ENCODE data around the gene PPARG.

Gene PPARG

GRCh38 chr3:12420393-12420792, 131.5 kb downstream of the PPARG start:
- DNase-seq = no peak

DNA sequence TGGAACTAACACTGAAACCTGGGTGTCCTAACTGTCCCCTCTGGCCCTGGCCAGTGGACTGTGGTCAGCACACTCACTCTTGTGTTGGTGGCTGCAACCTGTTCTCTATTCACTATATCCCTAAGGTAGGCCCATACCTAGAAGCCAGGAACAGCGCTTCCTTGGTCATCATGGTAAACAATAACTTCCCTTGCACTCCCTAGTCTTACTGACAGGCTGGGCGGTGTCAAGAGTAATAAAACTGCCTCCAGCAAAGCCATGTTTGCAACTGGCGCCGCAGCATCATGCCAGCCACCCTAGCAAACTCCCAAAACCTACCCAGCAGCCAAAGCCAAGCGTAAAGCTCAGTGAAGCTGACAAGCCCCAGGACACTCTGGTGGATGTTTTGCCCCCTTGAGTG, 132.3 kb downstream of the PPARG start:
- DNase-seq = no peak

DNA sequence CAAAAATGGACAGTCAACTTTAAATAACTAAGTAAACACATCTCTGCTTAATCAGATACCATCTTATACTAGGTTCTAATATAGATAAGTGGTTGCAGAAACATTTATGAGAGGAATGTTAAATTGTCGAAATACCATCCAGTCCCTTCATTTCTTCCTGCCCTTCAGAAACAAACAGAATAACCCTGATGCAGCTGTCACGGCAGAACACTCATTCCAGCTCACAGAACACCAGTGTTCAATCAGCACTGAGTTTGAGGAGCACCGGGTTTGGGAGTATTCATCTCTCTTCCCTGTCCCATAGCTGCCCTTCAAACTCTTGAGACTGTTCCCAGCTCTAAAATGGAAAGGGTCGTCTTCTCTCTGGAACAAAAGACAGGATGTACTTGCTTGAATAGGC, 134.3 kb downstream of the PPARG start:
- no peak for DNase-seq

DNA sequence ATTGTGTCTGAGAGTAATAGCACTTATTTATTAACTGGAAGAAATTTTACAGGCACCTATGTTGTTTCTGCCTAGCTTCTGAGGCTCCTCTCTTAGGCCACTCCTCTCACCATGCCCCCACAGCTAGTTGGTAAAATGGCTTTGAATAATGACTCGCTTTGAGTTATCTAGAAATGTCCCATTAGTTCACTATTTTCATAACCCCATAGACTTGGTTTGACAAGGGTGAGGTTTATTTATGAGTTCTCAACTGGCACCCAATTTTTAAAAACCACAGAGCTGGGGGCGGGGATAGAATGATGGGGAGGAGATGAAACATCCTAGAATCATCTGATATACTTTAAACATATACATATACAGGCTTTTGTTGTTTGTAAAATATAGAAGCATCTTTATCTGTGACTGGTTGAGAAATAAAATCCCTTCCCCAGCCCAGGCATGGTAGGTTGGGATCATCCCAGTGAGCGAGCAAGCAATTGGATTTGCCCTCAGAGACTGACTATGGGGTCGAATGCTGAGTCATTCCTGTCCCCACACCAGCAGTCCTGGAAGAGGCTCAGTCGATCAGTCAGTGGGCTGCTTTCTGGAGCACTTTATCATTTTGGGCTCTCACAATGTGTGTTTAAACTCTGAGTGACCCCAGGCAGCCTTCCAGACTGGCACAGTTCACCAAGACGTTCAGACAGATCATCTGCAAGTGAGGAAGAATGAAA, 135.2 kb downstream of the PPARG start:
- DNase-seq = peak; percentile 16

- no peak for DNase-seq
Measured at GRCh38 chr3:12424635-12425319, 135.9 kb downstream of the PPARG start.

DNA sequence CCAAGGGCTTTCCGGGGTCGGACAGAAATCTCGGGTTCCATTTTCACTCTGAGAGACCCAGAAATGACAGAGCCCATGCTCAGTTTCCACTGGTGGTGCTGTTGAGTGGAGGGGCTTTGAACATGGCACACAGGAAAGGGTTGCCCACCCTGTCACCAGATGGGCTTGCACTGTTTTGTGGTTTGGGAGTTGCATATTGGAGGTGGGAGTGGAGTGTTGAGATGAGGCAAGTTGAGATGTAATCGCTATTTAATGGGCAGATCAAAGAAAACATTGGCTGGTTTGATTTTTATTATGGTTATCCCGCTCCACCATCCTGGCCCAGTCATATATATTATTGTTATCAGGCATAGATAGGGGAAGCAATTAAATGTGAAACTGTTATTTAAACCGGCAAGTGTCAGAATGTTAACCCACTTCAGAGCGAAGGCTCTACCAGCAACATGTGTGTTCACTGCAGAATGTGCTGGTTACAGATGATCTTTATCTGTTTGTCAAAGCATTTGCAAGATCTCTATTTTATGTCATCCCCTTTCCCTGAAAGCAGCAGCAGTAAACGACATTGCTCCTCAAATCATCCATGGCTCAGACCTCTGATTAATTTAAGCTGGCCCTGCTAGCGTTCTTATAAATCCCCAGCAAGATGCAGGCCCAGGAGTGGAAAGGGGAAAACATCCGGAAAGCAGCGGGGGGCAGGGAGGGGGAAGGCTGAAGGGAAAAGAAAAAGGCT, 137.1 kb downstream of the PPARG start:
- no peak for DNase-seq

DNA sequence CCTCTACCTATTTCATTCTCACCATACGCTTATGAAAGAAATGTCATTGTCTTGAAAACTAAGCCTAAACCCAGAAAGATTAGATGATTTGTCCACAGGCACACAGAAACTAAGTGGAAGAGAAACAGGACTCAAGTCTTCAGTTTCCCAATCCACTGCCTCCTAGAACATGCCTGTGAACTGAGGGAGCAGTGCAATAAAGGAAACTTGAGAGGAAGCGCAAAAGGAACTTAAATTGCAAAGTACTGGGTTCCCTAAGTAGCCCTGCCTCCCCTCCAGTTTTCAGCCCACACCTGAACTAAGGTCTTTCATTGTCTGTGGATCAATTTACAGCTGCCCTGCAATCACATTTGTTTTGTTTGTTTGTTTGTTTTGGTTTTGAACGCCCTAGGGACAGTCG, 138.7 kb downstream of the PPARG start:
- no peak for DNase-seq

GRCh38 chr3:12428126-12428525, 139.3 kb downstream of the PPARG start:
- no peak for DNase-seq

GRCh38 chr3:12430086-12430485, 141.2 kb downstream of the PPARG start:
- no peak for DNase-seq

DNA sequence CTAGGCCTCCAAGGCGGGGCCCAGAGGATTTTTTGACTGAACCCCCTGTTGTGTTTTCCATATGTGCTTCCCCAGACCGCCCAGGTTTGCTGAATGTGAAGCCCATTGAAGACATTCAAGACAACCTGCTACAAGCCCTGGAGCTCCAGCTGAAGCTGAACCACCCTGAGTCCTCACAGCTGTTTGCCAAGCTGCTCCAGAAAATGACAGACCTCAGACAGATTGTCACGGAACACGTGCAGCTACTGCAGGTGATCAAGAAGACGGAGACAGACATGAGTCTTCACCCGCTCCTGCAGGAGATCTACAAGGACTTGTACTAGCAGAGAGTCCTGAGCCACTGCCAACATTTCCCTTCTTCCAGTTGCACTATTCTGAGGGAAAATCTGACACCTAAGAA, 145.0 kb downstream of the PPARG start:
- DNase-seq = no peak

DNA sequence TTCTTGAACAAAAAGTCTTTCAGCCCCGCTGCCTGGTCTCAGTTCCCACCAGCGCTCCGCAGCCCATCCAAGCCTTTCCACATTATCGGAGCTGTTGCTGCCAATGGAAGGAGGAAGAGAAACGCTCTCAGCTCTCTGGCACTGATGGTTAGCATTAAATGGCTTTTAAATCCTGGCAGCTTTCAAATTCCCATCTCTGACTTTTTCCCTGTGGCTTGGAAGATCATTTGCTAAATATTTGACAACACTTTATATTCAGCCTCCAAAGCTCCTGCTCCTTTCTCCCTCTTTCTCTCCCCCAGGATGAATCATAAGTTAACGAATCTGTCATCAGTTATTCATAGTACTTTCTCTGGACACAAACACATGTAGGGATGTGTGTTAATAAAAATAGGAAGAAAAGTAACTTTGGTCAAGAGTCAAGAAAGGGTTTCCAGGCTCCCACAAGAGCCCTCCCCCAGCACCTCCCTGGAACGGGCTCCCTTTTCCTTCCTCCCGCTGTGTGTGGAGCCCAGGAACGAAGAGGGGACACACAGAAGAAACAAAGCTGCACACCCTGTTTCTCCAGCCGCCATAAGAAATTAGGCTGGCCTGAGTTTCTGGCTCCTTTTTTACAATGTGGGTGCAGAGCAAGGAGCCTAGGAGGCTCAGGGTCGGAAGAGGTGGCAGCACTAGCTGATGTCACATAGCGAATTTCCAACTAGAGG, 147.8 kb downstream of the PPARG start:
- no peak for DNase-seq

DNA sequence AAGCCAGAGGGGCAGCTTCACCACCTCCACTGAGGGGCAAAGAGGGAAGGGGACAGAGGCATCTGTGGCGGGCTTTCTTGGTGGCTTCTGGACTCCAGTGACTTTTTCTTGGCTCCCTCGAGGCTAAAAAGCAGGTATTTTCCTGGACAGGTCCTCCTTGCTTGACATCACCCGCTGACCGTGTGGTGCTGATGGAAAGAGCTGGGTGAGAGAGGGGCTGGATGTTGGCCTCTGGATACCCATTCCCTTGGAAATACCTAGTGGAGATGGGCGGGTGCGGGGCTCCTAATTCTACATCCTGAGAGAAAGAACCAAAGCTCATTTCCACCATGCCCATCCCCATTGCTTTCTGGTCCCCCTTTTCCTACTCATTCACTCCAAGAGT, 148.3 kb downstream of the PPARG start:
- DNase-seq = no peak

- no peak for DNase-seq
Measured at GRCh38 chr3:12437861-12438260, 149.0 kb downstream of the PPARG start.

DNA sequence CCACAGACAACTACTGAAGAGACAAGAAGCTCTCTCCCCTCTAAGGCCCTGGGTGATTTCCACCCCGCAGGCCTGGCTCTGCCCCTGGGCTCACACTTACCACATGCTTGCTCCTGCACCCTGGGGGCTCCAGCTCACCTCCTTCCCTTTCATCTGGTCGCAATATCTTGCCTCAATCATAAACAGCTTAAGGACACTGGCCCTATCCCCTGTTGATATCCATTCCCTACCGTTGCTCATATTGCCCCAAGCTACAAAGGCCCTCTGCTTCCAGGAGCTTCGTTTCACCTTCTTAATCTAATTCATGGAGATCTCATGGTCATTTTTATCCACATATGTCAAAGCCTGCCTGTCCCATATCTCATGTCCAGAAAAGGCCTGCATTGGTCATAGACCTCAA, 149.4 kb downstream of the PPARG start:
- no peak for DNase-seq

- no peak for DNase-seq
Measured at GRCh38 chr3:12439161-12439940, 150.5 kb downstream of the PPARG start.

DNA sequence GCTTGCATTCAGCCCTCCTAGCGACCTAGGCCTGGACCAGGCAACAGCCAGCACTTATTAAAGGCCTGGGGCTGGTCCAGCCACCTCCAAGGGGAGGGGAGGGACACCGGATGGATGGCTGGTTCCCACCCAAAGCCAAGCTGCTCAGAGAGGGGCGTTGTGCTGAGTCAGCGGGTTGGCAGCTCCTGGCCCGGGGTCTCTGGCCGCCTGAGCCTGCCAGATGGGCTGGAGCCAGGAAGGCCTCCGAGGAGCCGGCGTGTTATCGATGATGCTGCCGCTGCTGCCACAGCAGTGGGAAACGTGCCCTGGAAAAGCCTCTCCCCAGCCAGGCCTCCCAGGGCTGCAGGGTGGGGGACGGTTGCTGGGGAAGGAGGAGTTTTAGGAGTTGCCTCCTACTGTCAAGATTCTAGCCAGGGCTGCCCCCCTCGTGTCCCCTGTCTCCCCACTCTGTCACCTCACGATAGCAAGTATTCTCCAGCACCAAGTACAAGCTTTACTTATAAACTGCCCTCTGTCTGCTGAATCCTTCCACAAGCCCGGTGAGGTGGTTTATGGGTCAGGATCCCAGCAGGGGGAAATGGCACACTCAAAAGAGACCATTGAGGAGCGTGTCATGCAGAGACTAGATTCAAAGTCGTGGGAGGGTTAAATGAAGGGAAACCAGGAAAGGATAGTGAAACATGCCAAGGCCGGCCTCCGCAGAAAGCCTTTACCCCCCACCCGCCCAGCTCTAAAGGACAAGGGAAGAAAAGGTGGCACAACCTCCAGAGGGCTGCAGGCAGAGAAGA, 152.3 kb downstream of the PPARG start:
- no peak for DNase-seq

- DNase-seq = no peak
Measured at GRCh38 chr3:12442654-12443501, 154.0 kb downstream of the PPARG start.

- no peak for DNase-seq
Measured at GRCh38 chr3:12443781-12444522, 155.1 kb downstream of the PPARG start.

GRCh38 chr3:12444582-12445471, 156.0 kb downstream of the PPARG start:
- no peak for DNase-seq

Data from stimulated activated CD4-positive, alpha-beta T cell treated with anti-CD3 and anti-CD28 coated beads, Interleukin-4, amount 100 ng/mL, for 1 hour (primary cell).